Sigmoid colon (tissue), 7 donors: ENCODE results near the gene GRB10. TPM values are rescaled to one million over a fixed set of nuclear protein-coding genes. Genes with fewer than 3 reads are reported as not detected.

ENCODE experiments used
- DNase-seq: peaks from one replicate; pipeline ENCODE4 v3.0.0-alpha.2; 2019
- H3K27ac ChIP-seq, 4 donors: fragments of 200-600 bp; sonication (generic); one replicate each; pipeline ENCODE4 v1.5.1; 2016 to 2019; ENCODE audit warnings: mild to moderate bottlenecking in 1 of 4
- H3K27me3 ChIP-seq, 3 donors: fragments of 200-600 bp; sonication (generic); one replicate each; pipeline ENCODE4 v1.5.1; 2019; ENCODE audit warnings: mild to moderate bottlenecking in 1 of 3
- H3K36me3 ChIP-seq, 4 donors: fragments of 200-600 bp; sonication (generic); one replicate each; pipeline ENCODE4 v1.5.1; 2016 to 2019
- H3K4me1 ChIP-seq, 4 donors: fragments of 200-600 bp; sonication (generic); one replicate each; pipeline ENCODE4 v1.5.1; 2017 to 2019
- H3K4me3 ChIP-seq, 4 donors: fragments of 200-600 bp; sonication (generic); one replicate each; pipeline ENCODE4 v1.5.1; 2017 to 2019; ENCODE audit warnings: mild to moderate bottlenecking in 2 of 4, moderate library complexity in 1 of 4
- H3K9me3 ChIP-seq, 4 donors: fragments of 200-600 bp in 3 of 4; sonication (generic) in 3 of 4; one replicate each; pipeline versions ENCODE4 v1.5.1 to v1.6.1; 2013 to 2019
- EP300 ChIP-seq, 4 donors: sonication (generic); formaldehyde crosslinking; IDR thresholded peaks; one replicate each; pipeline ENCODE4 v1.6.1; 2017; ENCODE audit warnings: antibody characterized with exemption in 4 of 4
- POLR2A ChIP-seq, 2 donors: fragments of 450-650 bp; IDR thresholded peaks; one replicate each; pipeline ENCODE4 v1.6.1; 2016; ENCODE audit warnings: antibody characterized with exemption in 2 of 2, mild to moderate bottlenecking in 2 of 2, moderate library complexity in 2 of 2
- POLR2AphosphoS5 ChIP-seq, 4 donors: sonication (generic); formaldehyde crosslinking; IDR thresholded peaks; one replicate each; pipeline ENCODE4 v1.6.1; 2017; ENCODE audit warnings: antibody characterized with exemption in 4 of 4
- WGBS, 2 donors: extraction: QIAGEN DNeasy Blood & Tissue Kit; methylation state at CpG; one replicate each; pipeline ENCODE4 v1.1.7; 2013; 5-methylcytosine and 5-hydroxymethylcytosine counted together
- intact Hi-C: fragments of 100-400 bp; cut with DNase I; formaldehyde crosslinking; loops from one replicate; pipeline ENCODE4 v1.15.1; 2023
- polyA plus RNA-seq, 3 donors: library from polyadenylated mRNA; stranded (reverse); fragments of 200-250 nt; gene quantifications; one replicate each; pipeline ENCODE4 v1.2.3, GENCODE V29; 2013
- total RNA-seq, 4 donors: library from RNA; depleted of rRNA; stranded (reverse); fragments of >200 nt; gene quantifications; one replicate each; pipeline ENCODE4 v1.1.0, GENCODE V29; 2016
- TF ChIP-seq, protein P1 (sequence below), 4 experiments: fragments of 450-650 bp in 3 of 4; fragments of 200-600 bp in 1 of 4; IDR thresholded peaks; one replicate each; pipeline ENCODE4 v1.5.1; 2016 to 2019; ENCODE audit warnings: antibody characterized with exemption in 4 of 4, mild to moderate bottlenecking in 3 of 4, moderate library complexity in 2 of 4
- donor health status: healthy with polysubstance abuse.
- donor health status: Bipolar disorder and iron deficiency.
- donor health status: healthy.

The GRB10 gene
- total and polyA plus RNA-seq, 7 donors = 2.1 to 83.6 (median 49.2) TPM

DNA sequence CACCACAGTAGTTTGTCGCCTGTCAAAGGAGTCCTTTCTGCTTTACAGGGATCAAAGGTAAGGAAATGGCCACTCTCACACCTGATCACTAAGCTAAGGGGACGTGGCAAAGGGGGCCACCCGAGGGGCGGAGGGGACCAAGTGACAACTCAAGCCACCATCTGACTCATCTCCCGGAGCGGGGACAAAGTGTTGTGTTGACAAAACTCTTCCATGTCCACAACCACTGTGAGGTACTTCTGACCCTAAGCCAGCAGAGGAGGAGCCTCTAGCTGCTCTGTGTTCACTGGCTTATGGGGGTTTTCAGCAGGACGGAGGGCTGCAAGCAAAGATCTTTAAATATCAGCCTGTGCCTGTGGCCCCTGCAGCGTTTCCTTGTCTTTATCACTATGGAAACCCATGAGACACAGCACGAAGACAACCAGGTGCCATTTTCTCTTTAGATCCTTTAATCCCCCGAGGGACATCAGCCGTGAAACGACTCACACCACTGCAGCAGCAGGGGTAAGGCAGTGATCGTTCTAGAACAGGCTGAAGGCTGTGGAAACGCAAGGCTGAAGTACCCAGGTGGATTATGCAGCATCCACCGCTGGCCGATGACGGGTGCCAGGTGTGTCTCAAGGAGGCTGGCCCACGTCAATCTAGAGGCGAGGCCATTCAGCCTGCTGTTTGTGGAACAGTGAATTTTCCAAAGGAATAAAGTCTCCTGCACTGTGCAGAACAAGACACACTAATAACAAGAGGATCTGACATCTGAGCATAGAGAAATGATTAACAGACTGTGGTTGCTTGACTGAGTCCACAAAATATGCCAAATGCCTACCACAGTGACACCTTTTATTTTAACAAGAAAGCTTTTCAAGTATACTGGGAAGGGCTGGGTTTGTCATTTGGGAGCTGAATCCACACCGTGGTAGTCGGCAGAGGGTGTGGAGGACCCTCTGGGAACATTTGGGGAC, 190.9 kb downstream of the GRB10 start:
- WGBS, 2 donors = 81 to 85% methylated on average over 21 of the region's 21 CpGs
- TF ChIP-seq, protein P1, sequence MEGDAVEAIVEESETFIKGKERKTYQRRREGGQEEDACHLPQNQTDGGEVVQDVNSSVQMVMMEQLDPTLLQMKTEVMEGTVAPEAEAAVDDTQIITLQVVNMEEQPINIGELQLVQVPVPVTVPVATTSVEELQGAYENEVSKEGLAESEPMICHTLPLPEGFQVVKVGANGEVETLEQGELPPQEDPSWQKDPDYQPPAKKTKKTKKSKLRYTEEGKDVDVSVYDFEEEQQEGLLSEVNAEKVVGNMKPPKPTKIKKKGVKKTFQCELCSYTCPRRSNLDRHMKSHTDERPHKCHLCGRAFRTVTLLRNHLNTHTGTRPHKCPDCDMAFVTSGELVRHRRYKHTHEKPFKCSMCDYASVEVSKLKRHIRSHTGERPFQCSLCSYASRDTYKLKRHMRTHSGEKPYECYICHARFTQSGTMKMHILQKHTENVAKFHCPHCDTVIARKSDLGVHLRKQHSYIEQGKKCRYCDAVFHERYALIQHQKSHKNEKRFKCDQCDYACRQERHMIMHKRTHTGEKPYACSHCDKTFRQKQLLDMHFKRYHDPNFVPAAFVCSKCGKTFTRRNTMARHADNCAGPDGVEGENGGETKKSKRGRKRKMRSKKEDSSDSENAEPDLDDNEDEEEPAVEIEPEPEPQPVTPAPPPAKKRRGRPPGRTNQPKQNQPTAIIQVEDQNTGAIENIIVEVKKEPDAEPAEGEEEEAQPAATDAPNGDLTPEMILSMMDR (IDR thresholded peaks at IDR 0.05) = no peak
- no peak for TF ChIP-seq POLR2AphosphoS5 (IDR thresholded peaks at IDR 0.05)
- TF ChIP-seq POLR2A (IDR thresholded peaks at IDR 0.05) = no peak
- TF ChIP-seq EP300 (IDR thresholded peaks at IDR 0.05) = no peak
- Histone ChIP-seq H3K27ac (no peak overlapping the region), H3K4me3 (no peak overlapping the region), H3K27me3 (no peaks in the 10 kb centered on the region), H3K4me1 (peaks cover 0 to 3% (median 0%) of the 10 kb centered on the region in 4 donors), H3K36me3 (peaks cover 0 to 39% (median 13%) of the 10 kb centered on the region in 4 donors), H3K9me3 (no peaks in the 10 kb centered on the region)
- no peak for DNase-seq
- intact Hi-C loops = no loop called here

DNA sequence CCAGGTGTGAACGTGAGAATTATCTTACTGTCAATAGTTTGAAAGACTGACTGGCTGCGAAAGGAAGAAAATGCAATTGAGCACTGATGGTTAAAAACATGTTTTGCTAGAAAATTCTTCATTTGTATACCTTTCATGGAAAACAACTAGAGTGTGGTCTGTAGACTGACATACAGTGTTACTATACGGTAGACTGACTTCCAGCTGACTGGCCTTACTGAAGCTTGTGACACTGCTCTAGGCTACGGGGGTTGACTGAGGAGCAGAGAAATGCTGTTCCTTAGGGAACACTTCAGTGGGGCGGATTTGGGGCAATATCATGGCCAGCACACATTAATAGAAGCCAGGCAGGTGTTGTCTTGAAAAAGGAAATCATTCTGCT, 191.6 kb downstream of the GRB10 start:
- Histone ChIP-seq H3K27me3 (no peaks in the 10 kb centered on the region), H3K36me3 (peaks cover 0 to 37% (median 13%) of the 10 kb centered on the region in 4 donors)
- intact Hi-C loops = no loop called here

DNA sequence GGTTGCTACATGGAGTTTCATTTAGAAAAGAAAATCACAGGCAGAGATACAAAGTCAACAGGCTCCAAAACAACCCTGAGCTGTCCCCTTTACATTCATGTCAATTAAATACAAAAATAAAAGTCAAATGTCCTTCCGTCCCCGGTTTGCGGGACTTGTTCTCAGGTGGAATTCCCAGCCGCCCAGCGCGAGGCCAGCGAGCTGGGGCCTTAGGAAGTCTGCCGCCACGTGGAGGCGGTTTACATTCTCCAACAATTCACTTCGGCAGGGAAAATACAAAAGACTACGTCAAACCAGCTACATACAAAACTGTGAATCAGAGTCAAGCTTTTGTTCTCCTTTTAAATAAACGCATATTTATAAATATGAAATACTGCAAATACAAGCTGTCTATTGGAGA, 192.2 kb downstream of the GRB10 start:
- no peak for DNase-seq
- 95 to 97% methylated on average over 13 of the region's 13 CpGs for WGBS, 2 donors
- Histone ChIP-seq H3K27ac (no peak overlapping the region), H3K4me3 (no peak overlapping the region), H3K27me3 (no peaks in the 10 kb centered on the region), H3K9me3 (no peaks in the 10 kb centered on the region), H3K36me3 (peaks cover 0 to 34% (median 13%) of the 10 kb centered on the region in 4 donors), H3K4me1 (peaks cover 0 to 3% (median 0%) of the 10 kb centered on the region in 4 donors)
- intact Hi-C loops = no loop called here
- TF ChIP-seq POLR2AphosphoS5 (IDR thresholded peaks at IDR 0.05) (no peak), POLR2A (IDR thresholded peaks at IDR 0.05) (no peak), EP300 (IDR thresholded peaks at IDR 0.05) (no peak)
- TF ChIP-seq, protein P1 (IDR thresholded peaks at IDR 0.05) = no peak

More for the DNA sequence above, 191.6 kb downstream of the GRB10 start:
- no peak overlapping the region for H3K27ac ChIP-seq
- WGBS, 2 donors = 87 to 92% methylated on average over 5 of the region's 5 CpGs
- no peak for DNase-seq
- H3K9me3 ChIP-seq = no peaks in the 10 kb centered on the region
- TF ChIP-seq, protein P1 (IDR thresholded peaks at IDR 0.05) = no peak
- TF ChIP-seq EP300 (IDR thresholded peaks at IDR 0.05) (no peak), POLR2AphosphoS5 (IDR thresholded peaks at IDR 0.05) (no peak)
- peaks cover 0 to 3% (median 0%) of the 10 kb centered on the region in 4 donors for H3K4me1 ChIP-seq
- H3K4me3 ChIP-seq = no peak overlapping the region

DNA sequence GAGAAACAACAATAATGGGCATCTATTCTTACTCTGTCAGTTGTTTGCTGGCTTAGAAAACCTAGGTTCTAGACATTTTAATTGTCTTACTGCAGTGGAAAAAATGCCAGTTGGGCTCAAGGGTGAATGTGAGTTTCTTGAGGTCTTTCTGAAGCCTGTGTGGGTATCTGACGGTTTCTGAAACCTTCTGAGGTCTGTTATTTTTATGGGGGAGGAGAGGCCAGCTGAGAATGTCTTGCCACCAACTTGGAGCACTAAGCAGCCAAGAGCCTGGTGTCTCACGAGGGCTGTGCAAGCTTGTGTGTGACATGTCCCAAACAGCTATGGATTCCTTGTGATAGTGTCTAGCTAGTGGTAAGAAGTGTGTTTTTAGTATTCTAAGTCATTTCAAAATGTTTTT, 193.3 kb downstream of the GRB10 start:
- Histone ChIP-seq H3K27me3 (no peaks in the 10 kb centered on the region), H3K4me3 (no peak overlapping the region), H3K36me3 (peaks cover 0 to 27% (median 11%) of the 10 kb centered on the region in 4 donors), H3K4me1 (peaks cover 0 to 10% (median 8%) of the 10 kb centered on the region in 4 donors), H3K9me3 (no peaks in the 10 kb centered on the region), H3K27ac (no peak overlapping the region)
- intact Hi-C loops = no loop called here
- WGBS, 2 donors = 83 to 92% methylated on average over 2 of the region's 2 CpGs
- TF ChIP-seq, protein P1 (IDR thresholded peaks at IDR 0.05) = no peak
- no peak for DNase-seq
